ENCODE results near the gene XAB2. TPM values are rescaled to one million over a fixed set of nuclear protein-coding genes. Genes with fewer than 3 reads are reported as not detected.

Gene XAB2
- total RNA-seq, 1 donor from 2014 or later: 47.0 TPM

- no peak for DNase-seq (ENCODE audit: low read depth, low spot score)
- Mint-ChIP-seq H3K4me3 (peak overlapping the region; percentile 64), H3K27me3 (ENCODE audit: low read depth) (no peaks in the 10 kb centered on the region), H3K27ac (ENCODE audit: unreplicated experiment) (no peak overlapping the region), H3K4me1 (no peaks in the 10 kb centered on the region), H3K36me3 (ENCODE audit: low read depth) (peaks cover 18% of the 10 kb centered on the region), H3K9me3 (no peaks in the 10 kb centered on the region)
- no peak for TF ChIP-seq CTCF (conservative IDR thresholded peaks at IDR 0.05)
These were observed 6.2 kb downstream of the XAB2 start for GRCh38 chr19:7622933-7623685.

GRCh38 chr19:7620442-7621412 is 8.6 kb downstream of the XAB2 start:
- Mint-ChIP-seq H3K27me3 (ENCODE audit: low read depth) (no peaks in the 10 kb centered on the region), H3K27ac (ENCODE audit: unreplicated experiment) (no peak overlapping the region), H3K36me3 (ENCODE audit: low read depth) (peaks cover 16% of the 10 kb centered on the region), H3K9me3 (no peaks in the 10 kb centered on the region), H3K4me1 (no peaks in the 10 kb centered on the region), H3K4me3 (no peak overlapping the region)
- no peak for DNase-seq (ENCODE audit: low read depth, low spot score)
- no peak for TF ChIP-seq CTCF (conservative IDR thresholded peaks at IDR 0.05)

- Mint-ChIP-seq H3K27ac (ENCODE audit: unreplicated experiment) (no peak overlapping the region), H3K27me3 (ENCODE audit: low read depth) (no peaks in the 10 kb centered on the region), H3K4me1 (no peaks in the 10 kb centered on the region), H3K4me3 (no peak overlapping the region), H3K36me3 (ENCODE audit: low read depth) (peaks cover 16% of the 10 kb centered on the region), H3K9me3 (no peaks in the 10 kb centered on the region)
- TF ChIP-seq CTCF (conservative IDR thresholded peaks at IDR 0.05): no peak
- DNase-seq (ENCODE audit: low read depth, low spot score): no peak
These were observed 9.5 kb downstream of the XAB2 start for GRCh38 chr19:7619671-7620441.

GRCh38 chr19:7618771-7619510 is 10.4 kb downstream of the XAB2 start:
- no peak overlapping the region for H3K27ac Mint-ChIP-seq (ENCODE audit: unreplicated experiment)

More at GRCh38 chr19:7618771-7619510, 10.4 kb downstream of the XAB2 start:
- Mint-ChIP-seq H3K4me3 (no peak overlapping the region), H3K27me3 (ENCODE audit: low read depth) (no peaks in the 10 kb centered on the region), H3K36me3 (ENCODE audit: low read depth) (peaks cover 16% of the 10 kb centered on the region), H3K9me3 (no peaks in the 10 kb centered on the region), H3K4me1 (no peaks in the 10 kb centered on the region)
- DNase-seq (ENCODE audit: low read depth, low spot score): no peak
- no peak for TF ChIP-seq CTCF (conservative IDR thresholded peaks at IDR 0.05)

Data from neural crest cell (in vitro differentiated cells).